Fibroblast of skin of scalp (primary cell): ENCODE measurements around the gene AMFR.
A peak's percentile ranks its signal among the peaks of the same experiment; 100 is the strongest.

Experiments used
- DNase-seq: peaks from one replicate; pipeline ENCODE4 v3.0.0-alpha.2; 2013

Gene AMFR

GRCh38 chr16:56362057-56362655 lies 63.2 kb downstream of the AMFR start:
- no peak for DNase-seq

GRCh38 chr16:56360117-56361008 lies 65.0 kb downstream of the AMFR start:
- no peak for DNase-seq

GRCh38 chr16:56357765-56358322 lies 67.5 kb downstream of the AMFR start:
- DNase-seq, result no peak

- peak; percentile 71 for DNase-seq
Observed at GRCh38 chr16:56357241-56357764, 68.0 kb downstream of the AMFR start.

GRCh38 chr16:56356276-56357240 lies 68.8 kb downstream of the AMFR start:
- DNase-seq, result peak; percentile 88

DNA sequence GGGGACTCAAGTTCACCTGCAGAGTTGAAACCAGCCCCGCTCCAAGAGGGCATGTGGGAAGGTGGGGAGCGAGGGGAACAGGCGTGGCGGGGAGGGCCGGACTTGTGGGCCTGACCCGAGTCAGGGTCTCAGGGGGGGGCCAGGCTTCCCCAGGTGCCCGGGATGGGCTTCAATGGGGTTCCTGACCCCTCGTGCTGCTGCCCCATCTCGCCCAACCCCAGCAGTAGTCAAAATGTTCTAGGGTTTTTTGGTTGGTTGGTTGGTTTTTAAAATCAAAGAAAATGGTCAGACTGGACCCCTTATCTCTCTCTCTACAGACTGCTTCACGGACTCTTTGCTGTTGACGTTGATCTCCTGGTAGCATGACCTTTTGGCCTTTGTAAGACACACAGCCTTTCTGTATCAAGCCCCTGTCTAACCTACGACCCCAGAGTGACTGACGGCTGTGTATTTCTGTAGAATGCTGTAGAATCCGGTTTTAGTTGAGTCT lies 69.5 kb downstream of the AMFR start:
- DNase-seq, result no peak

GRCh38 chr16:56355221-56355620 lies 70.1 kb downstream of the AMFR start:
- no peak for DNase-seq

- no peak for DNase-seq
Observed at GRCh38 chr16:56354746-56355145, 70.6 kb downstream of the AMFR start.

GRCh38 chr16:56354016-56354415 lies 71.3 kb downstream of the AMFR start:
- DNase-seq, result no peak

DNA sequence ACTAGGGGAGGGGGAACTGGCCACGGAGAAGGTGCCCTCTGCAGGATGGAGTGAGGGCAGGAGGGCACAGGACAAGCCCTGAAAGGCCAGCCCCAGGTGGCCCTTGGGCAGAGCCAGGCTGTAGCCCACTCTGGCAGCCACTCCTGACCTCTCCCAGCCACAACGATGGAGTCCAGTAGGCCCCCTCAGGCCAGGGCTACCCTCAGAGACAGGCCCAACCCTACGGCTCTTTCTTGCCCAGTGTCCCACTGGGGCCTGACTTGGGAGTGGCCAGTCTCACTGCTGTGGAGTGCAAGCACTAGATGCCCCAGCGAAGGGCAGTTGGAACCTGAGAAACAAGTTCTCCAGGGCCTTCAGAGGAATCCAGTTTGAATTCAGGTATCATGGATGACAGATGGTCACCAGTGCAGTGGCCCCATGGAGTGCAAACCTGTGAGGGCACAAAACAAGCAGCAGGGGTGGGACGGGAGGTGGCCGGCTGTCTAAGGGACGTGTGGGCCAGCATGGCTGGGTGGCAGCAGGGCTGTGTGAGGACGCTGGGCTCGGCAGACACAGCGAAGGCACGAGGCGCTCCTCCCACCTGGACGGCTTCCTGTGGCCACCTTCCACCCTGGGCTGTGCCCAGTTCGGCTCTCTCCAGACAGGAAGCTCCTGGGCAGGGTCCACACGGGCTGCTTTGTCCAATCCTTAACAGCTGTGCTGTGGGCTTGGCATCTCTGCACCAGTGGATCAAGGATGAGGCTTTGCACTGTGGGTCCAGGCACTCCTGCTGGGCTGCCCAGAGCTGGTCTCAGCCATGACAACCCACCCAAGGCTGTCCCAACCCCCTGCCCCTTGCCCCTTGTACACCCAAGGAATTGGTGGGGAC lies 72.1 kb downstream of the AMFR start:
- no peak for DNase-seq

- no peak for DNase-seq
Observed at GRCh38 chr16:56352351-56353053, 72.8 kb downstream of the AMFR start.

DNA sequence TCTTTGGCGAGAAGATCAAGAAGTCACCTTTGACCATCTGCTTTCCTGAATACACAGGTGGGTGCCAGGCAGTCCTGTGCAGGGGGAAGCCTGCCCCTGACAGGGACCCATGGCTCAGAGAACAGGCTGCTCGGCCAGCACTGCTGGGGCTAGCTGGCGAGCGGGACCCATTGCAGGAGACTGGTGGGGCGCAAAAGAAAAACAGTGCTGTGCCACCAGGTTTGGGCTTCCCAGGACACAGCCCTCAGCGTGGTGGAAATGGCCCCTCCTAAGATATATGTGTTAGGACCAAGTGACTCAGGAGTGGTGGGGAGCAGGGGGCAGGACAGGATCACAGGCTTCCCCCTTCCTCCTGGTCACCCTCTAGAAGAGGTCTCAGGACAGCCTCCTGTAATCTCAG lies 73.9 kb downstream of the AMFR start:
- DNase-seq, result no peak

GRCh38 chr16:56350491-56351405 lies 74.6 kb downstream of the AMFR start:
- DNase-seq, result no peak

GRCh38 chr16:56349711-56350161 lies 75.6 kb downstream of the AMFR start:
- no peak for DNase-seq

DNA sequence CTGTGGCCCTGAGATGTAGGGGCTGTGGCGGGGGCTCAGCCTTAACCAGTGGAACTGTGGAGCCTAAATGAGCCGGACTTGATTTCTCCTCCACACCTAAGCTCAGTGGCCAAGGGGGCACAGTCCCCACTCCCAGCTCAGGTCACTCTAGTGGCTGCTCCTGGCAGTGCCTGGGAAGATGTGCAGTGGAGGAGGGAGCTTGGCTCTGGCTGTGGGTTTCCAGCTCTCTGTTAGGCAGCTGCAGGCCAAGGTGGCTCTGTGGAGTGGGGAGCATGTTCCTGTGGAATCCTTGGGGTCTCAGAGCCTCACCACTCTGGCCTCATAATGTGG lies 76.3 kb downstream of the AMFR start:
- DNase-seq, result no peak

DNA sequence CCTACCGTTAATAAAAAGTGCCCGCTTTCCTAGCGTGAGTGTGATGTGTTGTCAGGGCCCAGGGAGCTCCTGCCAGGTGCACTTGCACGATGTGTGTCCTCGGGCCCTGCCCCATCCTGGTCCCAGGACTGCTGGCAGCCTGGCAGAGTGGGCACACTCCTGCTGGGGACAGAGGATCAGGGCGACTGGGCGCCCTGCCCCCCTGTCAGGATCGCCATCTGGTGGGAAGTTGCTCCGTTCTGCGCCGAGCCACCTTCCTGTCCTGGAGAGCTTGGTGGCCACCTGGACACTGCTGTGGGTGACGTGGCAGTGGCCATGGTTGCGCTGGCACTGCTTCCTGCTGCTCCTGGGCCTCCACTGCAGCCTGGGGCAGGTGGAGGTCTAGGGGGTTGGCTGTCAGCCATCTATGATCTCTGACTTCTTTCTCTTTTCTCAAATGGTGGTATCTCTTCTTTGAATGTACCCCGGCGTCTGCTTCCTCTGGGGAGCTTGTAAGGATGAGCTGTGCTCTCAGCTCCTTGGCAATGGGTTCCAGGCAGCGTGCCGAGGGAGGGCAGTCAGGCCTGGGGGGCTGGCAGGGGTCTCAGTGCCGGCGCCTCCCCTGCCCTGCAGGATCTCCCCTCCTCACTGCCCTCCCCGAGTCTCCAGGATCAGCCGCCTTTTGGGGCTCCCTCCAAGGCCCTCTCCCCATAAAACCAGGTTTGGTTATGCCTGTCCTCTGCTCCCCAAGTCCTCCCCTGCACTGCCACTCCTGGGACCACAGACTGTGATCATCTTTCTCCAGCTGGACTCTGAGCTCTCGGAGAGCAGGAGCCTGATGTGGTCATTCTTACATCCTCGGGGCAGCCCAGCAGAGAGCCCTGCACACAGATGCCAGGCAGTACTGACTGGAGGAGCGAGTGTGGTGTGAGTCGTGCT lies 76.9 kb downstream of the AMFR start:
- no peak for DNase-seq

GRCh38 chr16:56347670-56348069 lies 77.7 kb downstream of the AMFR start:
- no peak for DNase-seq

GRCh38 chr16:56347166-56347565 lies 78.2 kb downstream of the AMFR start:
- no peak for DNase-seq
